WTC11 (cell line): ENCODE data around the gene GNPDA1. TPM values are rescaled to one million over a fixed set of nuclear protein-coding genes. Genes with fewer than 3 reads are reported as not detected.
"Not testable (repeated sequence)": the region's sequence is repeated elsewhere in the genome, so short reads cannot be mapped to it uniquely, and the experiment has no call there.

Source experiments
- ATAC-seq: fragments of 200-7000 bp; cut with Tn5 transposase; 2 replicates; pipeline ENCODE4 v1.10.0; 2021; ENCODE audit warnings: mild to moderate bottlenecking, moderate library complexity
- CTCF ChIA-PET: fragments of 300-600 bp; sonication (Branson Sonifier 250); formaldehyde crosslinking; loops from one replicate; lab custom pipeline; 2021; ENCODE audit warnings: antibody characterized with exemption; lab: Charles Lee
- POLR2A ChIA-PET: fragments of 350-600 bp; sonication (Branson Sonifier 250); formaldehyde crosslinking; loops from one replicate; lab custom pipeline; 2021; ENCODE audit warnings: antibody characterized with exemption; lab: Charles Lee
- DNase-seq: peaks from one replicate; pipeline ENCODE4 v3.0.0; 2021; ENCODE audit warnings: low spot score
- H3K27ac Mint-ChIP-seq: 2 replicates; pipeline ENCODE4 v1.8.0; 2021; ENCODE audit warnings: mixed read lengths
- H3K27me3 Mint-ChIP-seq: 2 replicates; pipeline ENCODE4 v1.8.0; 2021; ENCODE audit warnings: low read depth, mild to moderate bottlenecking, moderate library complexity, mixed read lengths
- H3K36me3 Mint-ChIP-seq: 2 replicates; pipeline ENCODE4 v1.8.0; 2021; ENCODE audit warnings: mixed read lengths
- H3K4me1 Mint-ChIP-seq: 2 replicates; pipeline ENCODE4 v1.8.0; 2022; ENCODE audit warnings: mixed read lengths
- H3K4me3 Mint-ChIP-seq: 2 replicates; pipeline ENCODE4 v1.8.0; 2021; ENCODE audit warnings: mild to moderate bottlenecking, moderate library complexity, mixed read lengths
- H3K9me3 Mint-ChIP-seq: 2 replicates; pipeline ENCODE4 v1.8.0; 2021; ENCODE audit warnings: mixed read lengths
- ATF1 ChIP-seq: sonication (generic); formaldehyde crosslinking; IDR thresholded peaks from 2 replicates; pipeline ENCODE4 v1.8.1; 2023; ENCODE audit warnings: mild to moderate bottlenecking, moderate library complexity, missing genetic modification reagents
- CBFB ChIP-seq: sonication (generic); formaldehyde crosslinking; IDR thresholded peaks from 2 replicates; pipeline ENCODE4 v1.8.1; 2022; ENCODE audit warnings: mild to moderate bottlenecking, low read depth, missing genetic modification reagents
- CDX4 ChIP-seq: fragments of 250-450 bp; sonication (Bioruptor Pico); IDR thresholded peaks from 2 replicates; pipeline ENCODE4 v1.9.0; 2021; ENCODE audit warnings: moderate library complexity, mild to moderate bottlenecking, inconsistent platforms, borderline replicate concordance
- CREB1 ChIP-seq: sonication (generic); formaldehyde crosslinking; IDR thresholded peaks from 2 replicates; pipeline ENCODE4 v1.8.0; 2023; ENCODE audit warnings: mild to moderate bottlenecking, missing genetic modification reagents
- FOXK1 ChIP-seq: sonication (generic); formaldehyde crosslinking; IDR thresholded peaks from 2 replicates; pipeline ENCODE4 v1.8.0; 2022; ENCODE audit warnings: mild to moderate bottlenecking, moderate library complexity, missing genetic modification reagents
- GTF2I ChIP-seq: fragments of 250-450 bp; sonication (Bioruptor Pico); conservative IDR thresholded peaks from 2 replicates; pipeline ENCODE4 v1.4.0; 2021; ENCODE audit warnings: mild to moderate bottlenecking
- OVOL2 ChIP-seq: fragments of 250-450 bp; sonication (Bioruptor Pico); IDR thresholded peaks from 2 replicates; pipeline ENCODE4 v1.9.0; 2021; ENCODE audit warnings: mild to moderate bottlenecking, borderline replicate concordance
- PREB ChIP-seq: sonication (generic); formaldehyde crosslinking; IDR thresholded peaks from 2 replicates; pipeline ENCODE4 v1.8.1; 2022; ENCODE audit warnings: mild to moderate bottlenecking, missing genetic modification reagents, moderate library complexity, borderline replicate concordance
- ZNF121 ChIP-seq: sonication (generic); formaldehyde crosslinking; IDR thresholded peaks from 2 replicates; pipeline ENCODE4 v1.8.0; 2023; ENCODE audit warnings: missing genetic modification reagents
- ZNF396 ChIP-seq: fragments of 250-450 bp; sonication (Bioruptor Pico); IDR thresholded peaks from 2 replicates; pipeline ENCODE4 v1.8.0; 2021; ENCODE audit warnings: mild to moderate bottlenecking, moderate library complexity, borderline replicate concordance
- ZNF425 ChIP-seq: fragments of 250-450 bp; sonication (Bioruptor Pico); conservative IDR thresholded peaks from 2 replicates; pipeline ENCODE4 v1.9.0; 2021; ENCODE audit warnings: mild to moderate bottlenecking
- ZNF671 ChIP-seq: fragments of 250-450 bp; sonication (Bioruptor Pico); IDR thresholded peaks from 2 replicates; pipeline ENCODE4 v1.8.0; 2021; ENCODE audit warnings: mild to moderate bottlenecking
- total RNA-seq: library from RNA; stranded (reverse); gene quantifications from 3 replicates; pipeline ENCODE4 v1.2.3, GENCODE V29; 2021
- TF ChIP-seq, protein P1 (sequence below): sonication (generic); formaldehyde crosslinking; IDR thresholded peaks from 2 replicates; pipeline ENCODE4 v1.8.1; 2023; ENCODE audit warnings: mild to moderate bottlenecking, missing genetic modification reagents, borderline replicate concordance
- TF ChIP-seq, protein P2 (sequence below): sonication (generic); formaldehyde crosslinking; IDR thresholded peaks from 2 replicates; pipeline ENCODE4 v1.8.1; 2022; ENCODE audit warnings: missing genetic modification reagents, borderline replicate concordance

Gene GNPDA1
- total RNA-seq, 1 experiment from 2014 or later = 54.8 TPM

GRCh38 chr5:142046191-142046590 is 33.4 kb upstream of the GNPDA1 start (continued):
- no peak for TF ChIP-seq ZNF671 (CRISPR knock-in tag)
- TF ChIP-seq PREB (CRISPR knock-in tag) = no peak
- TF ChIP-seq GTF2I (CRISPR knock-in tag) = no peak

DNA sequence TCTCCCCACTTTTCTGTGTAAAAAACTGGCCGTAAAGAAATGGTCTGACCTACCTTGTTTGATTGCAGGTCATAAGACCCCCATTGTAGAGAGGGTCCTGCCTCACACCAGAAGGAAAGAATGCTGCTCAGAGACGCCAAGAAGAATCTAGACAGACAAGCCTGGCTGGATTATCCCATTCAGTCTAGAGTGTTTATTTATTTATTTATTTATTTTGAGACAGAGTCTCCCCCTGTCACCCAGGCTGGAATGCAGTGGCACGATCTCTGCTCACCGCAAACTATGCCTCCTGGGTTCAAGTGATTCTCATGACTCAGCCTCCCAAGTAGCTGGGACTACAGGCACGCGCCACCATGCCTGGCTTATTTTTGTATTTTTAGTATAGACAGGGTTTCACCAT is 28.1 kb upstream of the GNPDA1 start:
- H3K27ac Mint-ChIP-seq, H3K4me3 Mint-ChIP-seq, DNase-seq, H3K27me3 Mint-ChIP-seq, CTCF ChIA-PET, H3K36me3 Mint-ChIP-seq, POLR2A ChIA-PET, H3K4me1 Mint-ChIP-seq, ATAC-seq, H3K9me3 Mint-ChIP-seq: not testable (repeated sequence)

- no peak overlapping the region for H3K4me3 Mint-ChIP-seq
- peaks cover 5% of the 10 kb centered on the region; the same call in 1 of the 2 replicates for H3K9me3 Mint-ChIP-seq
- H3K36me3 Mint-ChIP-seq = no peaks in the 10 kb centered on the region
- CTCF ChIA-PET = no interaction called here
- POLR2A ChIA-PET = no interaction called here
- H3K27me3 Mint-ChIP-seq = no peaks in the 10 kb centered on the region
- TF ChIP-seq ATF1 (CRISPR knock-in tag) (no peak), CBFB (CRISPR knock-in tag) (no peak), CREB1 (CRISPR knock-in tag) (no peak), OVOL2 (no peak), ZNF425 (CRISPR knock-in tag) (no peak), FOXK1 (CRISPR knock-in tag) (no peak), ZNF121 (CRISPR knock-in tag) (no peak)
- TF ChIP-seq, protein P1, sequence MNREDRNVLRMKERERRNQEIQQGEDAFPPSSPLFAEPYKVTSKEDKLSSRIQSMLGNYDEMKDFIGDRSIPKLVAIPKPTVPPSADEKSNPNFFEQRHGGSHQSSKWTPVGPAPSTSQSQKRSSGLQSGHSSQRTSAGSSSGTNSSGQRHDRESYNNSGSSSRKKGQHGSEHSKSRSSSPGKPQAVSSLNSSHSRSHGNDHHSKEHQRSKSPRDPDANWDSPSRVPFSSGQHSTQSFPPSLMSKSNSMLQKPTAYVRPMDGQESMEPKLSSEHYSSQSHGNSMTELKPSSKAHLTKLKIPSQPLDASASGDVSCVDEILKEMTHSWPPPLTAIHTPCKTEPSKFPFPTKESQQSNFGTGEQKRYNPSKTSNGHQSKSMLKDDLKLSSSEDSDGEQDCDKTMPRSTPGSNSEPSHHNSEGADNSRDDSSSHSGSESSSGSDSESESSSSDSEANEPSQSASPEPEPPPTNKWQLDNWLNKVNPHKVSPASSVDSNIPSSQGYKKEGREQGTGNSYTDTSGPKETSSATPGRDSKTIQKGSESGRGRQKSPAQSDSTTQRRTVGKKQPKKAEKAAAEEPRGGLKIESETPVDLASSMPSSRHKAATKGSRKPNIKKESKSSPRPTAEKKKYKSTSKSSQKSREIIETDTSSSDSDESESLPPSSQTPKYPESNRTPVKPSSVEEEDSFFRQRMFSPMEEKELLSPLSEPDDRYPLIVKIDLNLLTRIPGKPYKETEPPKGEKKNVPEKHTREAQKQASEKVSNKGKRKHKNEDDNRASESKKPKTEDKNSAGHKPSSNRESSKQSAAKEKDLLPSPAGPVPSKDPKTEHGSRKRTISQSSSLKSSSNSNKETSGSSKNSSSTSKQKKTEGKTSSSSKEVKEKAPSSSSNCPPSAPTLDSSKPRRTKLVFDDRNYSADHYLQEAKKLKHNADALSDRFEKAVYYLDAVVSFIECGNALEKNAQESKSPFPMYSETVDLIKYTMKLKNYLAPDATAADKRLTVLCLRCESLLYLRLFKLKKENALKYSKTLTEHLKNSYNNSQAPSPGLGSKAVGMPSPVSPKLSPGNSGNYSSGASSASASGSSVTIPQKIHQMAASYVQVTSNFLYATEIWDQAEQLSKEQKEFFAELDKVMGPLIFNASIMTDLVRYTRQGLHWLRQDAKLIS (CRISPR knock-in tag) = no peak
- TF ChIP-seq, all 79 proteins: peak for 0
- no peak for DNase-seq
- Mint-ChIP-seq H3K27ac (no peak overlapping the region), H3K4me1 (no peaks in the 10 kb centered on the region)
- ATAC-seq = no peak
Observed at GRCh38 chr5:142040285-142040684, 27.5 kb upstream of the GNPDA1 start.

GRCh38 chr5:142038735-142039134 is 25.9 kb upstream of the GNPDA1 start:
- no peak overlapping the region for H3K27ac Mint-ChIP-seq
- no peaks in the 10 kb centered on the region for H3K9me3 Mint-ChIP-seq
- H3K36me3 Mint-ChIP-seq = no peaks in the 10 kb centered on the region
- no peaks in the 10 kb centered on the region; the same call in 1 of the 2 replicates for H3K27me3 Mint-ChIP-seq
- CTCF ChIA-PET = no interaction called here
- no peak overlapping the region for H3K4me3 Mint-ChIP-seq
- TF ChIP-seq, protein P2, sequence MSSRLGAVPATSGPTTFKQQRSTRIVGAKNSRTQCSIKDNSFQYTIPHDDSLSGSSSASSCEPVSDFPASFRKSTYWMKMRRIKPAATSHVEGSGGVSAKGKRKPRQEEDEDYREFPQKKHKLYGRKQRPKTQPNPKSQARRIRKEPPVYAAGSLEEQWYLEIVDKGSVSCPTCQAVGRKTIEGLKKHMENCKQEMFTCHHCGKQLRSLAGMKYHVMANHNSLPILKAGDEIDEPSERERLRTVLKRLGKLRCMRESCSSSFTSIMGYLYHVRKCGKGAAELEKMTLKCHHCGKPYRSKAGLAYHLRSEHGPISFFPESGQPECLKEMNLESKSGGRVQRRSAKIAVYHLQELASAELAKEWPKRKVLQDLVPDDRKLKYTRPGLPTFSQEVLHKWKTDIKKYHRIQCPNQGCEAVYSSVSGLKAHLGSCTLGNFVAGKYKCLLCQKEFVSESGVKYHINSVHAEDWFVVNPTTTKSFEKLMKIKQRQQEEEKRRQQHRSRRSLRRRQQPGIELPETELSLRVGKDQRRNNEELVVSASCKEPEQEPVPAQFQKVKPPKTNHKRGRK (CRISPR knock-in tag) = 0 out of 2 replicates have a peak, but pooled peaks have one; percentile 22
- TF ChIP-seq CDX4 (CRISPR knock-in tag) = no peak
- TF ChIP-seq ZNF396 = no peak
- TF ChIP-seq, all 79 proteins: peak for 1
- no peak for DNase-seq
- POLR2A ChIA-PET = interaction anchor here (0.6 kb wide), 1 partner anchor 106 kb away, joined by 3 read pairs; no protein-coding TSS in a partner anchor
- H3K4me1 Mint-ChIP-seq = no peaks in the 10 kb centered on the region
- no peak for ATAC-seq

DNA sequence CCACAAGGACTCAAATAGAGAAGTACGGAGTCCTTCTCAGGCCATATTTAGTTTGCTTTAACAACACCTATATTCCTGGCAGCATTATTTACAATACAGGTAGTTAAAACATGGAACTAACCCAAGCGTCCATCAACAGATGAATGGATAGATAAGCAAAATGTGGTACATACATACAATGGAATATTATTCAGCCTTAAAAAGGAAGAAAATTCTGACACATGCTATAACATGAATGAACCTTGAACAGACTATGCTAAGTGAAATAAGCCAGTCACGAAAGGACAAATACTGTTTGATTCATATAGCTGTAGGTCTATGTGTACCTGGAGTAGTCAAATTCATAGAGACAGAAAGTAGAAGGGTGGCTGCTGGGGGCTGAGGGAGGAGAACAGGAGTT is 24.8 kb upstream of the GNPDA1 start:
- H3K9me3 Mint-ChIP-seq, H3K27me3 Mint-ChIP-seq, H3K27ac Mint-ChIP-seq, POLR2A ChIA-PET, CTCF ChIA-PET, ATAC-seq, H3K4me1 Mint-ChIP-seq, DNase-seq, H3K36me3 Mint-ChIP-seq, H3K4me3 Mint-ChIP-seq: not testable (repeated sequence)
